HG03066 (cell line): ENCODE measurements around the gene TYW1B.
"Not testable (repeated sequence)": the region's sequence is repeated elsewhere in the genome, so short reads cannot be mapped to it uniquely, and the experiment has no call there.

Experiments
- ATAC-seq: cut with Tn5 transposase; IDR thresholded peaks from one replicate; pipeline ENCODE4 v1.9.1; 2021; ENCODE audit warnings: low read depth; ENCODE audit not compliant: unreplicated experiment

The TYW1B gene

DNA sequence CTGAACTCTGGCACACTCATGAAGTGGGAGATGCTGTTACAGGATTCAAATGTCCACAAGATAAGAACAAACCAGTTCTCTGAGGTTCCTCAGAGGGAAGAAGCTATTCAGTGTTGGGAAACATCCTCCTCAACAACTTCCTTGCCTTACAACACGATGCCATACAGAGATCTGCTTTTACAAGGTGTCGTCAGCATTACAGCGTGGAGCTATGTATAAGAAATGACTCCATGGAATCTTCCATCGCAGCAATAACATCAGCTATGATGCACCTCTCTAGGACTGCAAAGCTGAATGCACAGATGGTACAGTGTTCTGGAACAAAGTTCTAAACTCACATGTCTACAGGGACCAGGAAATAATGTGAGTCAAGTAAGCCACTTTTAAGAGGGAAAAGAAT is 122.3 kb downstream of the TYW1B start:
- not testable (repeated sequence) for ATAC-seq

DNA sequence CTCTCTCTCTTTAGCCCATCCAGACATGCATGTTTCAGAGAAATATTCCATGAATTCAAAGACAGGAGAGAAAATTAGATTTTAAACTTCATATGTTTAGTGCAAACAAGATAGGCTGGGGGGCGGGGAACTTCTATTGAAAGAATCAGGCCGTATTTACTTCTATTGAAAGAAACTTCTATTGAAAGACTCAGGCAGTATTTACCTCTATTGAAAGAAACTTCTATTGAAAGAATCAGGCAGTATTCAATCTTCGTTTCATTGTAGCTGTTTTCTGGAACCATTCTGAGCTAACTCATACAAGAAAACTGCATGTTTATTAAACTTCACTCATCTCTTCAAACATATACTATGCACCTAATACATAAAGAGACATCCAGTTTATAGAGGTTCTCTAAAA is 123.1 kb downstream of the TYW1B start:
- ATAC-seq: no peak

- not testable (repeated sequence) for ATAC-seq
Observed at GRCh38 chr7:72700548-72700947, 127.5 kb downstream of the TYW1B start.

- not testable (repeated sequence) for ATAC-seq
Observed at GRCh38 chr7:72697066-72697465, 130.9 kb downstream of the TYW1B start.

GRCh38 chr7:72696643-72697042 is 131.4 kb downstream of the TYW1B start:
- ATAC-seq: not testable (repeated sequence)

DNA sequence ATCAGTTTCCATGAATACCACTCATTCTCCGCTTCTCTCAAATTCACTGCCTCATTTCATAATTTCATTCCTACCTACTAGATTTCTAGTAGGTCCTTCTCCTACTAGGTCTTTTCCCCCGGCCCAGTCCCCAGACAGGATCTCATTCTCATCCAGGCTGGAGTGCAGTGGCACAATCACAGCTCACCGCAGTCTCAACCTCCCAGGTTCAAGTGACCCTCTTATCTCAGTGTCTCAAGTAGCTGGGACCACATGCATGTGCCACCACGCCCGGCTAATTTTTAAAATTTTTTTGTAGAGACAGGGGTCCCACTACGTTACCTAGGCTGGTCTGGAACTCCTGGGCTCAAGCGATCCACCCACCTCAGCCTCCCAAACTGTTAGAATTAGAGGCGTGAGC is 132.5 kb downstream of the TYW1B start:
- ATAC-seq: not testable (repeated sequence)

- not testable (repeated sequence) for ATAC-seq
Observed at GRCh38 chr7:72691442-72691841, 136.6 kb downstream of the TYW1B start.

DNA sequence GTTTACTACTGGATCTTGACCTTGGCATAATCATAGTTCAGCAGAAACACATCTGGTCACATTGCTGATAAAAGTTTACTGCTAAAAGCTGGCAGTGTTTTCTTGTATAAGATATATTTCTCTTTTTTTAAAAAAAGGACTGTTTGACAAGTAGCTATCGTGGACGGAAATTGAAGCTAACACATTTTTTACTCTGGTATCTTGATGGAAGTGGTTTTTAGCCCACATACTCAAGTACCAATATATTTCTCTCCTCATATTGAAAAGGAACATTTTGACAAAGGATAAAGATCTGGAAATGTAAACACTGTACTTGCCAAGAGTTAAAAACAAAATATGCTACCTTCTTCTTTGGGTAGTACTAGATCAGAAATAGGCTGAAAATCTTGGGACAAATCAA is 137.8 kb downstream of the TYW1B start:
- not testable (repeated sequence) for ATAC-seq

GRCh38 chr7:72689344-72689743 is 138.7 kb downstream of the TYW1B start:
- ATAC-seq: not testable (repeated sequence)

DNA sequence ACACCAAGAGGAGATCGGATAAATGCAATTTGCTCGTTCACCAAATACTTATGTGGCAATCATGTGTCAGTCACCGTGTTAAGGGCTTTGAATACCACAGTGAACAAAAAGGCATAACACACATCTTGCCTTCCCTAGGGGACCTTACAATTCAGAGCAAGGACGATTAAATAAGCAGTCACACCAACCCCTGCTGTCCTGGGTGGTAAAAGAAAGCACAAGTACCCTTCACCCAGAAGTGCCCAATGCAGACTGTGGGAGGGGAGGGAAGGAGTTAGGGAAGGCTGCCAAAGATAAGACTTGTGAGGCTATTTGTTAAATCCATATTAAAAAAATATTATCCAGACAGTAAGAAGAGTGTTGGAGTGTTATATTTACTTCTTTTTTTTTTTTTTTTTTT is 146.8 kb downstream of the TYW1B start:
- ATAC-seq: not testable (repeated sequence)

GRCh38 chr7:72676880-72677279 is 151.1 kb downstream of the TYW1B start:
- not testable (repeated sequence) for ATAC-seq

GRCh38 chr7:72676086-72676690 is 151.8 kb downstream of the TYW1B start:
- ATAC-seq: not testable (repeated sequence)

DNA sequence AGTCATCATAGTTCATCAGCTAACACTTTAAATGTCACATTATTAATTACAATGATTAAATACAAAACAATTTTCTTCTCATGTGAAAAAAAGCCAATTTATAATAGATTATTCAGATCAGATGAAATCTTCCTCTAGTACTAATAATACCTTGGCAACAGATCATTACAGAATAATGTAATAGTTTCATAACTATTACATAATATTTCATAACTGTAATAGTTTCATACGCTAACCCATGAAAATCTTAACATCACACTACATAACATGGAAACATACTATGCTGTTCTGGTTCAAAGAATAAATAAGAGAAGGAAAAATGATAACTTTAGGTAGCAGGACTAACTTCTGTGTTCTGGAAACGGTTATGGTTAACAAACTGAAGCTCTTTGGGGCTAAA is 152.3 kb downstream of the TYW1B start:
- not testable (repeated sequence) for ATAC-seq

DNA sequence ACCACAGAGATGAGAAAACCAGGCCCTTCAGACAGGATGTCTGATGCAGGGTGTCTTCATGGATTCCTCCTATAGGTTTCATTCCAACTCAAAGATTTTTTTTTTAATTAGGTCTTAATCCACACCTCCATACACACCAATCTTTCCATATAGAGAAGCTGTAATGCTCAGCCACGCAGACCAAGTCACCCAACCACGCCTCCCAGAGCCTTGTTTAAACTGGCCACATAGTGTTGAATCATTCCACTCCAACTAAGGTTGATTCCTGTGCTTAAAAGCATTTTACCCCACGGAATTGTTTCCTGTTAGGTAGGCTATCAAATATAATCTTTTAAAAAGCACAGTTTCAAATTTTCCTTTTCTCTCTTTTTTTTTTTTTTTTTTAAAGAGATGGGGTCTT is 153.6 kb downstream of the TYW1B start:
- ATAC-seq: no peak

DNA sequence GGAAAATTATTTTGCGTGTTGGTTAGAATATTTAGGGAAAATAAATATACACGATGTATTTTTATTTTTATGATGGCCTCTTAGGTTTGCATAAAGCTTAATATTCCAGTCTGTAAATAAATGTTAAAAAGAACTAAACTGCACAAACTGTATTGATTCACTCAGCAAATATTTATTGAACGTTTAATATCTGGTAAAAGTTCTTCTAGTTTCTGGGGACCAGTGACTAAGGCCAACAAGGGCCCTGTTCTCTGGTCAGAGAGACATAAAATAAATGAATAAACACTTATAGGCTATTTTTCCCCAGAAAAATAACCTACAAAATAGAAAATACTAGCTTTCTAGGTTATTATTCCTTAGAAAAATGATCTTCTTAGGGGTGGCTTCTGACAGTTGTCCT is 157.2 kb downstream of the TYW1B start:
- not testable (repeated sequence) for ATAC-seq

- ATAC-seq: not testable (repeated sequence)
Observed at GRCh38 chr7:72668435-72668834, 159.6 kb downstream of the TYW1B start.

DNA sequence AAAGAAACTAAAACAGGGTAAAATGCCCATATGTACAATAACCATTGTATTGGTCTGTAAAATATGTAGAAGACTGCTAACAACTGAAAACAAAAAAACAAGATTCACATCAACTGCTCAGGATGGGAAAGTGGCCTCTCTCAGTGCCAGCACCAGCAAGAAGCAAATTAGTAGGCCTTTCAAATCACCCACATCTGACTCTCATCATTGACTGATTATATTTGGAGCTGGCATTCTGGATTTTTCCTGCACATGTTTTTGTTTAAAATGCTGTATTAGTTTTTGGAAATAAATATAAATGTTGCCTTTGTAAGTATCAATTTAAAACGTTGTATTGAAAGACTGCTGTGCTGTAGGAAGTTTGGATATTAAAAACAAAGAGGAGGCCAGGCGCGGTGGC is 161.0 kb downstream of the TYW1B start:
- not testable (repeated sequence) for ATAC-seq

- not testable (repeated sequence) for ATAC-seq
Observed at GRCh38 chr7:72648574-72648973, 179.4 kb downstream of the TYW1B start.

- ATAC-seq: not testable (repeated sequence)
Observed at GRCh38 chr7:72643708-72644107, 184.3 kb downstream of the TYW1B start.

DNA sequence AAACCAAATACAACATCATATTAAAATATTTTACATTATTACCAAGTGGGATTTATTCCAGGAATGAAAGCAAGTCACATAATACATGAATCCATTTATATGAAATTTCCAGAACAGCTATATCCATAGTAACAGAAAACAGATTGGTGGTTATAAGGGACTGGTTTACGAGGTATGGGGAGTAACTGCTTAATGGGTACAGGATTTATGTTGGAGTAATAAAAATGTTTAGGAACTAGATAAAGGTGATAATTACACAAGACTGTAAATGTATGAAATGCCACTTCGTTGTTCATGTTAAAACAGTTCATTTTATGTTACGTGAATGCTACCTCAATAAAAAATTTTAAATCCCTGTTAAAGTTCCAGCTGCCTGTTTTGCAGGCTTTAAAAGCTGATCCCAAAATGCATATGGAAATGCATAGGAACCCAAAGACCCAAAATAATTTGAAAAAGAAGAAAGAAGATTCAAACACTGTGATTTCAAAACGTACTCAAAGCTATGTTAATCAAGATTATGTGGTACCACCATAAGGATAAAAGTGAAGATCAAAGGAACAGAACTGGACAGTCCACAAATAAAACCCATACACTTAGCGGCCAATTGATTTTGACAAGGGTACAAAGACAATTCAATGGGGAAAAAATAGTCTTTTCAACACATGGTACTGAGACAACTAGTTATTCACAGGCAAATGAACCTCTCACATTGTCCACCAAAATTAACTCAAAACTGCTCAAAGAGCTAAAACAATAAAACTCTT is 186.3 kb downstream of the TYW1B start:
- not testable (repeated sequence) for ATAC-seq

DNA sequence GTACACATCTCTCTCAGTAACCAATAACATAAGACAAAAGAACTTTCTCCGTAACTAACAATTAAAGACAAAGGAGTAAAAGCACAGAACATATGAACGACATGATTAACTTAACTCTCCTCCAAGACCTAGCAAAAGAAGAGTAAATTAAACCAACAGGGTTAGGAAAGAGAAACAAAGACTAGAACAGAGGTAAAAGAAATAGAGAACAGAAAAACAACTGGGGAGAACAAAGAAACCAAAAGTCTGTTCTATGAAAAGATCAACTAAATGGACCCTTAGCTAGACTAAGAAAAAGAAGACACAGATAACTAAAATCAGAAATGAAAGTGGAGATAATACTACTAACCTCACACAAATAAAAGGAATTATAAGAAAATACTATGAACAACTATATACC is 187.3 kb downstream of the TYW1B start:
- not testable (repeated sequence) for ATAC-seq
